SU-DHL-6 (cell line): ENCODE measurements around the gene PSMB3.
"Not testable (repeated sequence)": the region's sequence is repeated elsewhere in the genome, so short reads cannot be mapped to it uniquely, and the experiment has no call there.

Experiments used
- H2AFZ ChIP-seq: fragments of 200-600 bp; sonication (generic); 2 replicates; pipeline ENCODE4 v1.6.1; 2014; ENCODE audit warnings: low read depth, mild to moderate bottlenecking, moderate library complexity, mixed read lengths, antibody characterized with exemption, low read length; ENCODE audit not compliant: severe bottlenecking
- H3F3A ChIP-seq: fragments of 200-600 bp; shearing (Covaris generic); 2 replicates; pipeline ENCODE4 v1.6.0; 2016; ENCODE audit warnings: antibody characterized with exemption, mild to moderate bottlenecking; ENCODE audit not compliant: insufficient read depth
- H3K27ac ChIP-seq: fragments of 200-600 bp; sonication (generic); 2 replicates; pipeline ENCODE4 v1.5.1; 2016; ENCODE audit warnings: low read depth, mild to moderate bottlenecking, low read length, moderate library complexity, mixed read lengths
- H3K27me3 ChIP-seq: fragments of 200-600 bp; sonication (generic), shearing (Covaris generic); 2 replicates; pipeline ENCODE4 v1.6.0; 2014; ENCODE audit warnings: mild to moderate bottlenecking, low read length
- H3K36me3 ChIP-seq: fragments of 200-600 bp; sonication (generic); 2 replicates; pipeline ENCODE4 v1.6.1; 2014; ENCODE audit warnings: mild to moderate bottlenecking, low read length, mixed read lengths
- H3K4me2 ChIP-seq: fragments of 300-600, 200-600 bp; shearing (Covaris generic), sonication (generic); 2 replicates; pipeline ENCODE4 v1.6.0; 2014; ENCODE audit warnings: low read length, low read depth, mild to moderate bottlenecking; ENCODE audit not compliant: poor library complexity, severe bottlenecking
- H3K4me3 ChIP-seq: fragments of 200-600 bp; sonication (generic); 2 replicates; pipeline ENCODE4 v1.5.1; 2014; ENCODE audit warnings: antibody characterized with exemption, low read length, mild to moderate bottlenecking, mixed read lengths; ENCODE audit not compliant: insufficient read depth, poor library complexity, severe bottlenecking
- H3K79me2 ChIP-seq: fragments of 200-600 bp; sonication (generic); 2 replicates; pipeline ENCODE4 v1.6.1; 2014; ENCODE audit warnings: mild to moderate bottlenecking, low read length, moderate library complexity; ENCODE audit not compliant: insufficient read depth
- H3K9ac ChIP-seq: fragments of 200-600 bp; sonication (generic); 2 replicates; pipeline ENCODE4 v1.7.0; 2014; ENCODE audit warnings: mild to moderate bottlenecking, low read length
- H3K9me2 ChIP-seq: fragments of 200-600 bp; sonication (generic); replicated peaks from 2 replicates; pipeline ENCODE4 v1.6.1; 2014; ENCODE audit warnings: low read length; ENCODE audit not compliant: insufficient read depth
- H3K9me3 ChIP-seq: fragments of 200-600 bp; sonication (generic); 2 replicates; pipeline ENCODE4 v1.6.1; 2014; ENCODE audit warnings: low read length, mixed read lengths; ENCODE audit not compliant: insufficient read depth
- H4K20me1 ChIP-seq: fragments of 200-600 bp; sonication (generic); 2 replicates; pipeline ENCODE4 v1.6.1; 2014; ENCODE audit warnings: low read depth, mild to moderate bottlenecking, antibody characterized with exemption, low read length, moderate library complexity, mixed read lengths
- CTCF ChIP-seq: fragments of 200-600 bp; sonication (generic); IDR thresholded peaks from one replicate; pipeline ENCODE4 v1.5.1; 2017; ENCODE audit warnings: antibody characterized with exemption, mild to moderate bottlenecking, low read length, moderate library complexity; ENCODE audit not compliant: insufficient read depth, poor library complexity, severe bottlenecking
- EZH2phosphoT487 ChIP-seq: fragments of 200-600 bp; sonication (generic), shearing (Covaris generic); conservative IDR thresholded peaks from 2 replicates; pipeline ENCODE4 v1.6.1; 2018; ENCODE audit warnings: mild to moderate bottlenecking, antibody characterized with exemption, low read length, moderate library complexity, mixed read lengths

The PSMB3 gene

GRCh38 chr17:38789185-38789584, 36.6 kb downstream of the PSMB3 start:
- H3K9me2 ChIP-seq: no peaks in the 10 kb centered on the region
- no peak overlapping the region for H3K27ac ChIP-seq
- H3K9me3 ChIP-seq: no peaks in the 10 kb centered on the region
- no peak overlapping the region for H3K9ac ChIP-seq
- no peaks in the 10 kb centered on the region for H4K20me1 ChIP-seq
- H3K4me2 ChIP-seq: no peak overlapping the region
- H3K79me2 ChIP-seq: 0 out of 2 replicates have a peak, but pooled peaks cover 8% of the 10 kb centered on the region
- no peak overlapping the region for H2AFZ ChIP-seq
- H3F3A ChIP-seq: no peaks in the 10 kb centered on the region
- H3K27me3 ChIP-seq: no peaks in the 10 kb centered on the region
- TF ChIP-seq CTCF (no peak), EZH2phosphoT487 (no peak)
- H3K36me3 ChIP-seq: no peaks in the 10 kb centered on the region
- H3K4me3 ChIP-seq: no peak overlapping the region

- not testable (repeated sequence) for H3K4me2 ChIP-seq, H3K36me3 ChIP-seq, H3K27ac ChIP-seq, H4K20me1 ChIP-seq, H3K27me3 ChIP-seq, H2AFZ ChIP-seq, H3K9ac ChIP-seq, H3F3A ChIP-seq, H3K4me3 ChIP-seq, H3K9me2 ChIP-seq, H3K9me3 ChIP-seq
- peaks cover 12% of the 10 kb centered on the region; the same call in 1 of the 2 replicates for H3K79me2 ChIP-seq
Observed at GRCh38 chr17:38790148-38790707, 37.7 kb downstream of the PSMB3 start.

- Histone ChIP-seq H3F3A (no peaks in the 10 kb centered on the region), H4K20me1 (no peaks in the 10 kb centered on the region), H3K4me3 (no peak overlapping the region), H3K27me3 (no peaks in the 10 kb centered on the region), H3K27ac (no peak overlapping the region), H3K36me3 (no peaks in the 10 kb centered on the region), H2AFZ (no peak overlapping the region), H3K79me2 (peaks cover 20% of the 10 kb centered on the region; the same call in 1 of the 2 replicates), H3K9me3 (no peaks in the 10 kb centered on the region), H3K9ac (no peak overlapping the region), H3K9me2 (no peaks in the 10 kb centered on the region), H3K4me2 (no peak overlapping the region)
- TF ChIP-seq EZH2phosphoT487 (no peak), CTCF (no peak)
Observed at GRCh38 chr17:38791162-38791561, 38.6 kb downstream of the PSMB3 start.

GRCh38 chr17:38794221-38794620, 41.7 kb downstream of the PSMB3 start:
- H3K9me3 ChIP-seq: no peaks in the 10 kb centered on the region
- no peaks in the 10 kb centered on the region for H3K27me3 ChIP-seq
- peaks cover 48% of the 10 kb centered on the region for H3K79me2 ChIP-seq
- H3K36me3 ChIP-seq: no peaks in the 10 kb centered on the region
- H3K4me3 ChIP-seq: no peak overlapping the region
- no peaks in the 10 kb centered on the region for H4K20me1 ChIP-seq
- H3K4me2 ChIP-seq: no peak overlapping the region
- no peaks in the 10 kb centered on the region for H3K9me2 ChIP-seq
- TF ChIP-seq EZH2phosphoT487: no peak
- TF ChIP-seq CTCF: no peak
- no peak overlapping the region for H2AFZ ChIP-seq
- H3K9ac ChIP-seq: no peak overlapping the region
- H3F3A ChIP-seq: peaks cover 5% of the 10 kb centered on the region
- no peak overlapping the region for H3K27ac ChIP-seq
